K562 (cell line): ENCODE measurements around the gene ANKZF1. TPM values are rescaled to one million over a fixed set of nuclear protein-coding genes. Genes with fewer than 3 reads are reported as not detected.

Source experiments
- ATF7 ChIP-seq: fragments of 450-650 bp; IDR thresholded peaks from 2 replicates; pipeline ENCODE4 v1.7.1; 2014; ENCODE audit warnings: mild to moderate bottlenecking, moderate library complexity
- CREB1 ChIP-seq, 2 experiments: sonication (generic) in 1 of 2; formaldehyde crosslinking in 1 of 2; IDR thresholded peaks; 2 replicates each; pipeline versions ENCODE4 v1.6.1 to v1.8.0; 2012 to 2022; ENCODE audit warnings: inconsistent platforms in 1 of 2, mild to moderate bottlenecking in 1 of 2, missing genetic modification reagents in 1 of 2, moderate library complexity in 1 of 2
- DMBX1 ChIP-seq: fragments of 250-450 bp; sonication (Bioruptor Pico); IDR thresholded peaks from 2 replicates; pipeline ENCODE4 v1.8.0; 2022; ENCODE audit warnings: inconsistent platforms, mild to moderate bottlenecking, moderate library complexity, borderline replicate concordance
- FOS ChIP-seq: IDR thresholded peaks from 3 replicates; pipeline ENCODE4 v1.6.1; 2011; ENCODE audit not compliant: insufficient read length; ENCODE audit errors: extremely low read depth
- FOSL1 ChIP-seq: fragments of 200-800 bp; sonication (Bioruptor generic); conservative IDR thresholded peaks from 2 replicates; pipeline ENCODE4 v1.6.1; 2016; ENCODE audit warnings: missing genetic modification characterization, missing compliant biosample characterization
- GTF2E2 ChIP-seq: fragments of 200-800 bp; sonication (Bioruptor generic); IDR thresholded peaks from 2 replicates; pipeline ENCODE4 v1.6.1; 2016; ENCODE audit warnings: missing genetic modification characterization, missing compliant biosample characterization
- HMGN3 ChIP-seq: IDR thresholded peaks from 2 replicates; pipeline ENCODE4 v1.6.1; 2011; ENCODE audit warnings: borderline replicate concordance, low read depth, mild to moderate bottlenecking, mixed read lengths, low read length; ENCODE audit not compliant: insufficient read length; ENCODE audit errors: extremely low read depth
- IRF2 ChIP-seq: sonication (generic); formaldehyde crosslinking; IDR thresholded peaks from 2 replicates; pipeline ENCODE4 v1.8.1; 2022; ENCODE audit warnings: mild to moderate bottlenecking, missing genetic modification reagents
- JUND ChIP-seq, 2 experiments: IDR thresholded peaks; 2 replicates in 1 of 2; 3 replicates in 1 of 2; pipeline ENCODE4 v1.6.1; 2011; ENCODE audit warnings: borderline replicate concordance in 2 of 2, low read depth in 2 of 2, low read length in 2 of 2, improper control_type of control experiment in 1 of 2, missing biosample characterization in 1 of 2, missing genetic modification characterization in 1 of 2, missing genetic modification reagents in 1 of 2
- MBD2 ChIP-seq: sonication (generic); IDR thresholded peaks from 2 replicates; pipeline ENCODE4 v1.6.1; 2016; ENCODE audit warnings: low read depth, borderline replicate concordance
- NR3C1 ChIP-seq: sonication (generic); formaldehyde crosslinking; IDR thresholded peaks from 2 replicates; pipeline ENCODE4 v1.8.1; 2022; ENCODE audit warnings: missing genetic modification reagents
- POLR2B ChIP-seq: fragments of 450-650 bp; IDR thresholded peaks from 2 replicates; pipeline ENCODE4 v1.6.1; 2018; ENCODE audit warnings: low read depth; ENCODE audit not compliant: partially characterized antibody
- PTTG1 ChIP-seq: fragments of 450-650 bp; IDR thresholded peaks from 2 replicates; pipeline ENCODE4 v1.6.1; 2016; ENCODE audit warnings: low read depth, mild to moderate bottlenecking, missing genetic modification characterization, missing compliant biosample characterization
- RBFOX2 ChIP-seq: fragments of 200-400 bp; formaldehyde crosslinking; IDR thresholded peaks from 2 replicates; pipeline ENCODE4 v1.6.1; 2017; ENCODE audit warnings: low read depth, mild to moderate bottlenecking, low read length, moderate library complexity
- SMAD4 ChIP-seq: fragments of 250-450 bp; sonication (Bioruptor Pico); conservative IDR thresholded peaks from 2 replicates; pipeline ENCODE4 v1.8.0; 2021; ENCODE audit warnings: inconsistent platforms, mild to moderate bottlenecking, moderate library complexity
- TEAD4 ChIP-seq, 2 experiments: sonication (generic) in 1 of 2; formaldehyde crosslinking in 1 of 2; IDR thresholded peaks; 2 replicates each; pipeline versions ENCODE4 v1.6.1 to v1.8.0; 2012 to 2022; ENCODE audit warnings: borderline replicate concordance in 1 of 2, inconsistent platforms in 1 of 2, low read length in 1 of 2, mild to moderate bottlenecking in 1 of 2, missing genetic modification reagents in 1 of 2
- TFAM ChIP-seq: fragments of 250-450 bp; sonication (Bioruptor Pico); conservative IDR thresholded peaks from 2 replicates; pipeline ENCODE4 v1.5.0; 2021; ENCODE audit warnings: mild to moderate bottlenecking, moderate library complexity
- THAP7 ChIP-seq: fragments of 250-450 bp; sonication (Bioruptor Pico); IDR thresholded peaks from 2 replicates; pipeline ENCODE4 v1.5.0; 2021
- TRIM28 ChIP-seq: fragments of 450-650 bp; IDR thresholded peaks from 2 replicates; pipeline ENCODE4 v1.6.1; 2017
- ZBTB12 ChIP-seq: fragments of 250-450 bp; sonication (Bioruptor Pico); IDR thresholded peaks from 2 replicates; pipeline ENCODE4 v1.4.0; 2020
- ZFP36 ChIP-seq: fragments of 150-350 bp; IDR thresholded peaks from 2 replicates; pipeline ENCODE4 v1.6.1; 2018; ENCODE audit warnings: low read length, low read depth; ENCODE audit not compliant: partially characterized antibody
- ZNF197 ChIP-seq: fragments of 200-800 bp; sonication (Bioruptor generic); IDR thresholded peaks from 2 replicates; pipeline ENCODE4 v1.6.1; 2016; ENCODE audit warnings: low read depth, missing genetic modification characterization, missing compliant biosample characterization
- ZNF217 ChIP-seq: sonication (generic); formaldehyde crosslinking; IDR thresholded peaks from 2 replicates; pipeline ENCODE4 v1.8.0; 2022; ENCODE audit warnings: mild to moderate bottlenecking, missing genetic modification reagents
- ZNF384 ChIP-seq: IDR thresholded peaks from 2 replicates; pipeline ENCODE4 v1.6.1; 2012; ENCODE audit warnings: low read depth, low read length, improper control_type of control experiment
- ZNF512 ChIP-seq: IDR thresholded peaks from 2 replicates; pipeline ENCODE4 v1.6.1; 2016; ENCODE audit warnings: missing genetic modification characterization, missing compliant biosample characterization
- polyA plus RNA-seq, 8 experiments: library from polyadenylated mRNA; depleted of rRNA in 4 of 8; stranded (reverse) in 5 of 8; unstranded in 3 of 8; fragments of >200 nt; fragmentation: Nextera tagmentation in 2 of 8; fragmentation: Illumina TruSeq in 1 of 8; extraction: Ambion mirVana in 2 of 8; extraction: Trizol in 1 of 8; gene quantifications; 2 replicates each; pipeline versions ENCODE4 v1.2.1 to v1.2.3, GENCODE V29; 2011 to 2014; ENCODE audit warnings: inconsistent platforms in 1 of 8, missing spikeins in 1 of 8
- total RNA-seq, 7 experiments: library from RNA; depleted of rRNA in 6 of 7; stranded (reverse); fragments of >200 nt in 6 of 7; fragmentation: Illumina TruSeq in 2 of 7; extraction: Trizol in 2 of 7; gene quantifications; 2 replicates each; pipeline versions ENCODE4 v1.2.1 to v1.2.3, GENCODE V29; 2011 to 2021; ENCODE audit warnings: low replicate concordance in 1 of 7

ANKZF1 gene
- total and polyA plus RNA-seq, 9 of the 15 experiments (the other 6 are each of a cell fraction or from before 2014, with no cell fraction given), result 3.1 to 60.6 (median 31.0) TPM

GRCh38 chr2:219229305-219230058 lies at the start of gene ANKZF1, which contains the start of gene ATG9A (continued):
- TF ChIP-seq JUND (IDR thresholded peaks at IDR 0.05; ENCODE audit: borderline replicate concordance, low read depth, low read length) (peak; percentile 46; the same call in 1 of the 2 replicates), JUND (tag; IDR thresholded peaks at IDR 0.05; ENCODE audit: borderline replicate concordance, low read depth, low read length) (peak; percentile 17; the same call in 1 of the 3 replicates), HMGN3 (no peak), MBD2 (peak; percentile 96), DMBX1 (CRISPR knock-in tag) (peak; percentile 90; the same call in 1 of the 2 replicates), ZNF197 (CRISPR knock-in tag) (peak; percentile 90), FOSL1 (tag) (peak; percentile 43), POLR2B (peak; percentile 81), SMAD4 (CRISPR knock-in tag) (peak; percentile 93), FOS (peak; percentile 94), TRIM28 (no peak), TFAM (no peak), IRF2 (CRISPR knock-in tag) (no peak), ZBTB12 (CRISPR knock-in tag) (peak; percentile 20; the same call in 1 of the 2 replicates), TEAD4 (IDR thresholded peaks at IDR 0.05; ENCODE audit: low read length) (no peak; the same call in none of the 2 replicates), TEAD4 (CRISPR knock-in tag; IDR thresholded peaks at IDR 0.05; ENCODE audit: borderline replicate concordance) (no peak), NR3C1 (CRISPR knock-in tag) (no peak), ZNF512 (no peak), ZNF384 (no peak), ZNF217 (CRISPR knock-in tag) (no peak), ZFP36 (no peak), CREB1 (IDR thresholded peaks at IDR 0.05) (peak; percentile 88), CREB1 (CRISPR knock-in tag; IDR thresholded peaks at IDR 0.05) (peak; percentile 86), THAP7 (CRISPR knock-in tag) (no peak), PTTG1 (no peak), RBFOX2 (peak; percentile 84), GTF2E2 (tag) (no peak), ATF7 (peak; percentile 65; the same call in 1 of the 2 replicates)
